ENCODE measurements around the gene SRMS. TPM values are rescaled to one million over a fixed set of nuclear protein-coding genes. Genes with fewer than 3 reads are reported as not detected.
A peak's percentile ranks its signal among the peaks of the same experiment; 100 is the strongest.

Gene SRMS
- total and polyA plus RNA-seq, 2 of the 13 experiments (the other 11 are each of a cell fraction or from before 2014, with no cell fraction given): not detected

DNA sequence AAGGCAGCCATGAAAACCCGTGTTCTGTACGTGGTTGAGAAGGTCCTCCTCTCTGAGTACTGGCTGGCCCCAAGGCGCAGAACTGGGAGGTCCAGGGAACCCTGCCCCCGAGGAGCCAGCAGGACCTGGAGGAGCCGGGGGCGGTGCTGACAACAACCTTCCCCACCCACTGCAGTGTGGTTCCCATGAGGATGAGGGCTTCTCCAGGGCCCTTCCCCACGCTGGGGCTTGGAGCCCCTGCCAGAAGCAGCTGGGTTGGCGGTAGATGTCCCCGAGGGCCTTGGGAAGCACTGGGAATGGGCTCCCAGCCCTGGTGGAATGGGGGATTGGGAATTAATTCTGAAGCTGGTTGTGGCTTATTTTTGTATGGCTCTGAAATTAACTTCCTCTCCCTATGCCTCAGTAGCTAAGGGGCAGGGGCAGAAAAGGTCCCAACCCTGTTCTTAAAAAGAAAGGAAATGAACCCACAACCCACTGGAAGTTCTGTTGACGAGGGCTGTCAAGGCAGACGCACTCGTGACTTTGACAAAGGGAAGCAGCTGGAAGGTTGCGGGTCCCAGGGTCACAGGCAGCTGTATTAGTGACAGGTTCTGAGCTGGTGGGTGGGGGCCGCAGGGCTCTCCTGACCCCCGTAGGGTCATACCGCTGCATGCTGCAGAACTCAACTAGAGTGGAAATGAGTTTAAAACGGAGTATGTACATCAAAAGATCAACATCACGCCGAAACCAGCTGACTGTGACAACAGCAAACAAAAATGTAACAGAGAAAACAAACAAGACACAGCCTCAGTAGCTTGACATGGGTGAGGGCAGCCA is 40.4 kb upstream of the SRMS start (continued):
- TF ChIP-seq, protein P1, sequence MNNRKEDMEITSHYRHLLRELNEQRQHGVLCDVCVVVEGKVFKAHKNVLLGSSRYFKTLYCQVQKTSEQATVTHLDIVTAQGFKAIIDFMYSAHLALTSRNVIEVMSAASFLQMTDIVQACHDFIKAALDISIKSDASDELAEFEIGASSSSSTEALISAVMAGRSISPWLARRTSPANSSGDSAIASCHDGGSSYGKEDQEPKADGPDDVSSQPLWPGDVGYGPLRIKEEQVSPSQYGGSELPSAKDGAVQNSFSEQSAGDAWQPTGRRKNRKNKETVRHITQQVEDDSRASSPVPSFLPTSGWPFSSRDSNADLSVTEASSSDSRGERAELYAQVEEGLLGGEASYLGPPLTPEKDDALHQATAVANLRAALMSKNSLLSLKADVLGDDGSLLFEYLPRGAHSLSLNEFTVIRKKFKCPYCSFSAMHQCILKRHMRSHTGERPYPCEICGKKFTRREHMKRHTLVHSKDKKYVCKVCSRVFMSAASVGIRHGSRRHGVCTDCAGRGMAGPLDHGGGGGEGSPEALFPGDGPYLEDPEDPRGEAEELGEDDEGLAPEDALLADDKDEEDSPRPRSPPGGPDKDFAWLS (CRISPR knock-in tag; IDR thresholded peaks at IDR 0.05; ENCODE audit: borderline replicate concordance): no peak
- TF ChIP-seq, protein P2, sequence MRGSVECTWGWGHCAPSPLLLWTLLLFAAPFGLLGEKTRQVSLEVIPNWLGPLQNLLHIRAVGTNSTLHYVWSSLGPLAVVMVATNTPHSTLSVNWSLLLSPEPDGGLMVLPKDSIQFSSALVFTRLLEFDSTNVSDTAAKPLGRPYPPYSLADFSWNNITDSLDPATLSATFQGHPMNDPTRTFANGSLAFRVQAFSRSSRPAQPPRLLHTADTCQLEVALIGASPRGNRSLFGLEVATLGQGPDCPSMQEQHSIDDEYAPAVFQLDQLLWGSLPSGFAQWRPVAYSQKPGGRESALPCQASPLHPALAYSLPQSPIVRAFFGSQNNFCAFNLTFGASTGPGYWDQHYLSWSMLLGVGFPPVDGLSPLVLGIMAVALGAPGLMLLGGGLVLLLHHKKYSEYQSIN (CRISPR knock-in tag; IDR thresholded peaks at IDR 0.05; ENCODE audit: borderline replicate concordance): no peak
- TF ChIP-seq, protein P3, sequence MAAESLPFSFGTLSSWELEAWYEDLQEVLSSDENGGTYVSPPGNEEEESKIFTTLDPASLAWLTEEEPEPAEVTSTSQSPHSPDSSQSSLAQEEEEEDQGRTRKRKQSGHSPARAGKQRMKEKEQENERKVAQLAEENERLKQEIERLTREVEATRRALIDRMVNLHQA (CRISPR knock-in tag; IDR thresholded peaks at IDR 0.05): no peak
- no peak for TF ChIP-seq PITX1 (CRISPR knock-in tag; IDR thresholded peaks at IDR 0.05)
- TF ChIP-seq, protein P4, sequence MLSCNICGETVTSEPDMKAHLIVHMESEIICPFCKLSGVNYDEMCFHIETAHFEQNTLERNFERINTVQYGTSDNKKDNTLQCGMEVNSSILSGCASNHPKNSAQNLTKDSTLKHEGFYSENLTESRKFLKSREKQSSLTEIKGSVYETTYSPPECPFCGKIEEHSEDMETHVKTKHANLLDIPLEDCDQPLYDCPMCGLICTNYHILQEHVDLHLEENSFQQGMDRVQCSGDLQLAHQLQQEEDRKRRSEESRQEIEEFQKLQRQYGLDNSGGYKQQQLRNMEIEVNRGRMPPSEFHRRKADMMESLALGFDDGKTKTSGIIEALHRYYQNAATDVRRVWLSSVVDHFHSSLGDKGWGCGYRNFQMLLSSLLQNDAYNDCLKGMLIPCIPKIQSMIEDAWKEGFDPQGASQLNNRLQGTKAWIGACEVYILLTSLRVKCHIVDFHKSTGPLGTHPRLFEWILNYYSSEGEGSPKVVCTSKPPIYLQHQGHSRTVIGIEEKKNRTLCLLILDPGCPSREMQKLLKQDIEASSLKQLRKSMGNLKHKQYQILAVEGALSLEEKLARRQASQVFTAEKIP (CRISPR knock-in tag; IDR thresholded peaks at IDR 0.05; ENCODE audit: borderline replicate concordance): no peak
- TF ChIP-seq, protein P5, sequence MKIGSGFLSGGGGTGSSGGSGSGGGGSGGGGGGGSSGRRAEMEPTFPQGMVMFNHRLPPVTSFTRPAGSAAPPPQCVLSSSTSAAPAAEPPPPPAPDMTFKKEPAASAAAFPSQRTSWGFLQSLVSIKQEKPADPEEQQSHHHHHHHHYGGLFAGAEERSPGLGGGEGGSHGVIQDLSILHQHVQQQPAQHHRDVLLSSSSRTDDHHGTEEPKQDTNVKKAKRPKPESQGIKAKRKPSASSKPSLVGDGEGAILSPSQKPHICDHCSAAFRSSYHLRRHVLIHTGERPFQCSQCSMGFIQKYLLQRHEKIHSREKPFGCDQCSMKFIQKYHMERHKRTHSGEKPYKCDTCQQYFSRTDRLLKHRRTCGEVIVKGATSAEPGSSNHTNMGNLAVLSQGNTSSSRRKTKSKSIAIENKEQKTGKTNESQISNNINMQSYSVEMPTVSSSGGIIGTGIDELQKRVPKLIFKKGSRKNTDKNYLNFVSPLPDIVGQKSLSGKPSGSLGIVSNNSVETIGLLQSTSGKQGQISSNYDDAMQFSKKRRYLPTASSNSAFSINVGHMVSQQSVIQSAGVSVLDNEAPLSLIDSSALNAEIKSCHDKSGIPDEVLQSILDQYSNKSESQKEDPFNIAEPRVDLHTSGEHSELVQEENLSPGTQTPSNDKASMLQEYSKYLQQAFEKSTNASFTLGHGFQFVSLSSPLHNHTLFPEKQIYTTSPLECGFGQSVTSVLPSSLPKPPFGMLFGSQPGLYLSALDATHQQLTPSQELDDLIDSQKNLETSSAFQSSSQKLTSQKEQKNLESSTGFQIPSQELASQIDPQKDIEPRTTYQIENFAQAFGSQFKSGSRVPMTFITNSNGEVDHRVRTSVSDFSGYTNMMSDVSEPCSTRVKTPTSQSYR (CRISPR knock-in tag; IDR thresholded peaks at IDR 0.05; ENCODE audit: borderline replicate concordance): no peak
- TF ChIP-seq, protein P6, sequence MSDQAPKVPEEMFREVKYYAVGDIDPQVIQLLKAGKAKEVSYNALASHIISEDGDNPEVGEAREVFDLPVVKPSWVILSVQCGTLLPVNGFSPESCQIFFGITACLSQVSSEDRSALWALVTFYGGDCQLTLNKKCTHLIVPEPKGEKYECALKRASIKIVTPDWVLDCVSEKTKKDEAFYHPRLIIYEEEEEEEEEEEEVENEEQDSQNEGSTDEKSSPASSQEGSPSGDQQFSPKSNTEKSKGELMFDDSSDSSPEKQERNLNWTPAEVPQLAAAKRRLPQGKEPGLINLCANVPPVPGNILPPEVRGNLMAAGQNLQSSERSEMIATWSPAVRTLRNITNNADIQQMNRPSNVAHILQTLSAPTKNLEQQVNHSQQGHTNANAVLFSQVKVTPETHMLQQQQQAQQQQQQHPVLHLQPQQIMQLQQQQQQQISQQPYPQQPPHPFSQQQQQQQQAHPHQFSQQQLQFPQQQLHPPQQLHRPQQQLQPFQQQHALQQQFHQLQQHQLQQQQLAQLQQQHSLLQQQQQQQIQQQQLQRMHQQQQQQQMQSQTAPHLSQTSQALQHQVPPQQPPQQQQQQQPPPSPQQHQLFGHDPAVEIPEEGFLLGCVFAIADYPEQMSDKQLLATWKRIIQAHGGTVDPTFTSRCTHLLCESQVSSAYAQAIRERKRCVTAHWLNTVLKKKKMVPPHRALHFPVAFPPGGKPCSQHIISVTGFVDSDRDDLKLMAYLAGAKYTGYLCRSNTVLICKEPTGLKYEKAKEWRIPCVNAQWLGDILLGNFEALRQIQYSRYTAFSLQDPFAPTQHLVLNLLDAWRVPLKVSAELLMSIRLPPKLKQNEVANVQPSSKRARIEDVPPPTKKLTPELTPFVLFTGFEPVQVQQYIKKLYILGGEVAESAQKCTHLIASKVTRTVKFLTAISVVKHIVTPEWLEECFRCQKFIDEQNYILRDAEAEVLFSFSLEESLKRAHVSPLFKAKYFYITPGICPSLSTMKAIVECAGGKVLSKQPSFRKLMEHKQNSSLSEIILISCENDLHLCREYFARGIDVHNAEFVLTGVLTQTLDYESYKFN (CRISPR knock-in tag; conservative IDR thresholded peaks at IDR 0.05): 0 out of 2 replicates have a peak, but pooled peaks have one; percentile 27
- TF ChIP-seq, protein P7, sequence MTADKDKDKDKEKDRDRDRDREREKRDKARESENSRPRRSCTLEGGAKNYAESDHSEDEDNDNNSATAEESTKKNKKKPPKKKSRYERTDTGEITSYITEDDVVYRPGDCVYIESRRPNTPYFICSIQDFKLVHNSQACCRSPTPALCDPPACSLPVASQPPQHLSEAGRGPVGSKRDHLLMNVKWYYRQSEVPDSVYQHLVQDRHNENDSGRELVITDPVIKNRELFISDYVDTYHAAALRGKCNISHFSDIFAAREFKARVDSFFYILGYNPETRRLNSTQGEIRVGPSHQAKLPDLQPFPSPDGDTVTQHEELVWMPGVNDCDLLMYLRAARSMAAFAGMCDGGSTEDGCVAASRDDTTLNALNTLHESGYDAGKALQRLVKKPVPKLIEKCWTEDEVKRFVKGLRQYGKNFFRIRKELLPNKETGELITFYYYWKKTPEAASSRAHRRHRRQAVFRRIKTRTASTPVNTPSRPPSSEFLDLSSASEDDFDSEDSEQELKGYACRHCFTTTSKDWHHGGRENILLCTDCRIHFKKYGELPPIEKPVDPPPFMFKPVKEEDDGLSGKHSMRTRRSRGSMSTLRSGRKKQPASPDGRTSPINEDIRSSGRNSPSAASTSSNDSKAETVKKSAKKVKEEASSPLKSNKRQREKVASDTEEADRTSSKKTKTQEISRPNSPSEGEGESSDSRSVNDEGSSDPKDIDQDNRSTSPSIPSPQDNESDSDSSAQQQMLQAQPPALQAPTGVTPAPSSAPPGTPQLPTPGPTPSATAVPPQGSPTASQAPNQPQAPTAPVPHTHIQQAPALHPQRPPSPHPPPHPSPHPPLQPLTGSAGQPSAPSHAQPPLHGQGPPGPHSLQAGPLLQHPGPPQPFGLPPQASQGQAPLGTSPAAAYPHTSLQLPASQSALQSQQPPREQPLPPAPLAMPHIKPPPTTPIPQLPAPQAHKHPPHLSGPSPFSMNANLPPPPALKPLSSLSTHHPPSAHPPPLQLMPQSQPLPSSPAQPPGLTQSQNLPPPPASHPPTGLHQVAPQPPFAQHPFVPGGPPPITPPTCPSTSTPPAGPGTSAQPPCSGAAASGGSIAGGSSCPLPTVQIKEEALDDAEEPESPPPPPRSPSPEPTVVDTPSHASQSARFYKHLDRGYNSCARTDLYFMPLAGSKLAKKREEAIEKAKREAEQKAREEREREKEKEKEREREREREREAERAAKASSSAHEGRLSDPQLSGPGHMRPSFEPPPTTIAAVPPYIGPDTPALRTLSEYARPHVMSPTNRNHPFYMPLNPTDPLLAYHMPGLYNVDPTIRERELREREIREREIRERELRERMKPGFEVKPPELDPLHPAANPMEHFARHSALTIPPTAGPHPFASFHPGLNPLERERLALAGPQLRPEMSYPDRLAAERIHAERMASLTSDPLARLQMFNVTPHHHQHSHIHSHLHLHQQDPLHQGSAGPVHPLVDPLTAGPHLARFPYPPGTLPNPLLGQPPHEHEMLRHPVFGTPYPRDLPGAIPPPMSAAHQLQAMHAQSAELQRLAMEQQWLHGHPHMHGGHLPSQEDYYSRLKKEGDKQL (CRISPR knock-in tag; IDR thresholded peaks at IDR 0.05; ENCODE audit: low read depth): no peak
- no peak for TF ChIP-seq TEAD3 (CRISPR knock-in tag; optimal IDR thresholded peaks at IDR 0.05; ENCODE audit: borderline replicate concordance)
